BLaER1 treated with 17β-estradiol and CSF1 and Interleukin-3, amounts not matched to agents 10 nM and 100 nM (cell line): ENCODE data around the gene LRRC49.
A peak's percentile ranks its signal among the peaks of the same experiment; 100 is the strongest.
"Not testable (repeated sequence)": the region's sequence is repeated elsewhere in the genome, so short reads cannot be mapped to it uniquely, and the experiment has no call there.

ENCODE experiments used
- H3K27ac ChIP-seq, 11 experiments: shearing (Covaris generic); formaldehyde crosslinking; 2 replicates each; pipeline ENCODE4 v1.8.1; 2022
- H3K27me3 ChIP-seq, 11 experiments: shearing (Covaris generic); formaldehyde crosslinking; 2 replicates each; pipeline ENCODE4 v1.8.1; 2022
- H3K36me3 ChIP-seq, 11 experiments: shearing (Covaris generic); formaldehyde crosslinking; 2 replicates each; pipeline ENCODE4 v1.8.1; 2022
- H3K4me1 ChIP-seq, 10 experiments: shearing (Covaris generic); formaldehyde crosslinking; 2 replicates each; pipeline ENCODE4 v1.8.1; 2022
- H3K4me2 ChIP-seq, 11 experiments: shearing (Covaris generic); formaldehyde crosslinking; 2 replicates each; pipeline ENCODE4 v1.8.1; 2022
- H3K4me3 ChIP-seq, 10 experiments: shearing (Covaris generic); formaldehyde crosslinking; 2 replicates each; pipeline ENCODE4 v1.8.1; 2022
- H3K9ac ChIP-seq, 11 experiments: shearing (Covaris generic); formaldehyde crosslinking; 2 replicates each; pipeline ENCODE4 v1.8.1; 2022
- H3K9me3 ChIP-seq, 11 experiments: shearing (Covaris generic); formaldehyde crosslinking; replicated peaks in 1 of 11; 2 replicates each; pipeline ENCODE4 v1.8.1; 2022
- H4K20me1 ChIP-seq, 11 experiments: shearing (Covaris generic); formaldehyde crosslinking; 2 replicates each; pipeline ENCODE4 v1.8.1; 2022
- Cebpa-rat ChIP-seq, 11 experiments: shearing (Covaris generic); IDR thresholded peaks; 2 replicates each; pipeline ENCODE4 v1.8.1; 2022

LRRC49 gene

GRCh38 chr15:70912187-70912586, 19.6 kb downstream of the LRRC49 start:
- no peak overlapping the region for H3K4me2 ChIP-seq
- no peak overlapping the region for H3K4me3 ChIP-seq
- H3K4me1 ChIP-seq = no peaks in the 10 kb centered on the region
- H3K36me3 ChIP-seq = peaks cover 0 to 2% (median 0%) of the 10 kb centered on the region in 11 experiments; a peak in 1 of 22 replicates
- H3K27ac ChIP-seq = no peak overlapping the region
- H4K20me1 ChIP-seq = no peaks in the 10 kb centered on the region
- H3K9me3 ChIP-seq = peaks cover 22 to 27% (median 26%) of the 10 kb centered on the region in 11 experiments
- H3K9ac ChIP-seq = no peak overlapping the region
- no peaks in the 10 kb centered on the region for H3K27me3 ChIP-seq
- no peak for TF ChIP-seq Cebpa-rat (IDR thresholded peaks at IDR 0.05)

GRCh38 chr15:70916531-70916930, 23.9 kb downstream of the LRRC49 start:
- Histone ChIP-seq H3K9ac (no peak overlapping the region), H3K27ac (no peak overlapping the region), H3K36me3 (peaks cover 0 to 5% (median 0%) of the 10 kb centered on the region in 11 experiments; a peak in 2 of 22 replicates), H3K9me3 (peaks cover 18 to 26% (median 23%) of the 10 kb centered on the region in 11 experiments), H3K4me3 (no peak overlapping the region), H3K4me1 (peaks cover 0 to 5% (median 0%) of the 10 kb centered on the region in 10 experiments; a peak in 1 of 20 replicates), H4K20me1 (no peaks in the 10 kb centered on the region), H3K4me2 (no peak overlapping the region), H3K27me3 (no peaks in the 10 kb centered on the region)
- no peak for TF ChIP-seq Cebpa-rat (IDR thresholded peaks at IDR 0.05)

- Histone ChIP-seq H3K36me3 (peaks cover 0 to 5% (median 0%) of the 10 kb centered on the region in 11 experiments; a peak in 2 of 22 replicates), H3K27me3 (no peaks in the 10 kb centered on the region), H3K4me1 (peaks cover 0 to 5% (median 0%) of the 10 kb centered on the region in 10 experiments; a peak in 1 of 20 replicates), H3K4me3 (no peak overlapping the region), H3K27ac (no peak overlapping the region), H3K9ac (no peak overlapping the region), H3K9me3 (peaks cover 18 to 26% (median 23%) of the 10 kb centered on the region in 11 experiments), H3K4me2 (no peak overlapping the region), H4K20me1 (no peaks in the 10 kb centered on the region)
- TF ChIP-seq Cebpa-rat (IDR thresholded peaks at IDR 0.05) = no peak
Observed at GRCh38 chr15:70917955-70918354, 25.3 kb downstream of the LRRC49 start.

GRCh38 chr15:70920981-70921696, 28.5 kb downstream of the LRRC49 start:
- no peak overlapping the region for H3K4me3 ChIP-seq
- no peaks in the 10 kb centered on the region for H3K27me3 ChIP-seq
- H4K20me1 ChIP-seq = no peaks in the 10 kb centered on the region
- H3K4me1 ChIP-seq = peaks cover 0 to 5% (median 0%) of the 10 kb centered on the region in 10 experiments; a peak in 1 of 20 replicates
- H3K9ac ChIP-seq = no peak overlapping the region
- peaks cover 0 to 5% (median 0%) of the 10 kb centered on the region in 11 experiments; a peak in 2 of 22 replicates for H3K36me3 ChIP-seq
- no peak overlapping the region; a peak in 1 of 22 replicates for H3K4me2 ChIP-seq
- H3K27ac ChIP-seq = no peak overlapping the region
- no peak for TF ChIP-seq Cebpa-rat (IDR thresholded peaks at IDR 0.05)
- H3K9me3 ChIP-seq = peaks cover 18 to 26% (median 23%) of the 10 kb centered on the region in 11 experiments

- H3K4me1 ChIP-seq = peaks cover 0 to 5% (median 0%) of the 10 kb centered on the region in 10 experiments; a peak in 1 of 20 replicates
Observed at GRCh38 chr15:70922119-70922518, 29.5 kb downstream of the LRRC49 start.

GRCh38 chr15:70923311-70924080, 30.9 kb downstream of the LRRC49 start:
- TF ChIP-seq Cebpa-rat (IDR thresholded peaks at IDR 0.05) = no peak
- peaks cover 0 to 5% (median 0%) of the 10 kb centered on the region in 10 experiments; a peak in 1 of 20 replicates for H3K4me1 ChIP-seq
- no peak overlapping the region for H3K27ac ChIP-seq
- no peaks in the 10 kb centered on the region for H4K20me1 ChIP-seq
- no peak overlapping the region for H3K9ac ChIP-seq
- no peaks in the 10 kb centered on the region for H3K27me3 ChIP-seq
- no peak overlapping the region for H3K4me3 ChIP-seq
- H3K36me3 ChIP-seq = no peaks in the 10 kb centered on the region
- peaks cover 0 to 4% (median 1%) of the 10 kb centered on the region in 11 experiments; a peak in 5 of 22 replicates for H3K9me3 ChIP-seq
- no peak overlapping the region for H3K4me2 ChIP-seq

More at GRCh38 chr15:70922119-70922518, 29.5 kb downstream of the LRRC49 start:
- H3K4me2 ChIP-seq = no peak overlapping the region
- H4K20me1 ChIP-seq = no peaks in the 10 kb centered on the region
- H3K27me3 ChIP-seq = no peaks in the 10 kb centered on the region
- no peak overlapping the region for H3K27ac ChIP-seq
- TF ChIP-seq Cebpa-rat (IDR thresholded peaks at IDR 0.05) = no peak
- no peak overlapping the region for H3K9ac ChIP-seq
- no peak overlapping the region for H3K4me3 ChIP-seq
- peaks cover 11 to 18% (median 15%) of the 10 kb centered on the region in 11 experiments for H3K9me3 ChIP-seq
- H3K36me3 ChIP-seq = peaks cover 0 to 5% (median 0%) of the 10 kb centered on the region in 11 experiments; a peak in 2 of 22 replicates

GRCh38 chr15:70926914-70927313, 34.3 kb downstream of the LRRC49 start:
- not testable (repeated sequence) for H3K36me3 ChIP-seq, H3K9ac ChIP-seq, H3K4me3 ChIP-seq, H3K4me1 ChIP-seq, H3K9me3 ChIP-seq, H3K27ac ChIP-seq, H3K4me2 ChIP-seq, H3K27me3 ChIP-seq, H4K20me1 ChIP-seq

- Histone ChIP-seq H4K20me1 (no peaks in the 10 kb centered on the region), H3K4me2 (peak overlapping the region in 2 of 11 experiments; percentile 46 to 52; a peak in 1 of 22 replicates), H3K9ac (no peak overlapping the region), H3K36me3 (no peaks in the 10 kb centered on the region), H3K27me3 (no peaks in the 10 kb centered on the region), H3K4me3 (no peak overlapping the region), H3K27ac (no peak overlapping the region), H3K4me1 (peaks cover 0 to 13% (median 6%) of the 10 kb centered on the region in 10 experiments; a peak in 11 of 20 replicates), H3K9me3 (peaks cover 0 to 3% (median 0%) of the 10 kb centered on the region in 11 experiments; a peak in 2 of 22 replicates)
- no peak for TF ChIP-seq Cebpa-rat (IDR thresholded peaks at IDR 0.05)
Observed at GRCh38 chr15:70931821-70932220, 39.2 kb downstream of the LRRC49 start.

- no peak overlapping the region for H3K4me3 ChIP-seq
- H3K9ac ChIP-seq = no peak overlapping the region
- peaks cover 0 to 3% (median 0%) of the 10 kb centered on the region in 11 experiments; a peak in 2 of 22 replicates for H3K9me3 ChIP-seq
- no peak for TF ChIP-seq Cebpa-rat (IDR thresholded peaks at IDR 0.05)
- H3K27me3 ChIP-seq = no peaks in the 10 kb centered on the region
- no peak overlapping the region for H3K27ac ChIP-seq
- H3K4me1 ChIP-seq = peaks cover 0 to 13% (median 6%) of the 10 kb centered on the region in 10 experiments; a peak in 11 of 20 replicates
- no peaks in the 10 kb centered on the region for H3K36me3 ChIP-seq
- H3K4me2 ChIP-seq = peak overlapping the region in 5 of 11 experiments; percentile 4 to 52 (median 7); a peak in 9 of 22 replicates
- no peaks in the 10 kb centered on the region for H4K20me1 ChIP-seq
Observed at GRCh38 chr15:70932397-70932796, 39.8 kb downstream of the LRRC49 start.
